ENCODE measurements around the gene NEU2. TPM values are rescaled to one million over a fixed set of nuclear protein-coding genes. Genes with fewer than 3 reads are reported as not detected.
"Not testable (repeated sequence)": the region's sequence is repeated elsewhere in the genome, so short reads cannot be mapped to it uniquely, and the experiment has no call there.

Gene NEU2
- total and polyA plus RNA-seq, 2 of the 13 experiments (the other 11 are each of a cell fraction or from before 2014, with no cell fraction given) = not detected

GRCh38 chr2:233015019-233015645, 17.3 kb upstream of the NEU2 start (continued):
- no peak for TF ChIP-seq HDAC6 (IDR thresholded peaks at IDR 0.05; ENCODE audit: low read depth, low read length)

- Histone ChIP-seq H3K36me3 (replicated peaks in 1 of 2; ENCODE audit: control insufficient read depth in 1 of 2, insufficient read depth in 2 of 2, low read length in 2 of 2) (no peaks in the 10 kb centered on the region), H3K4me2 (ENCODE audit: low read depth, low read length) (no peak overlapping the region), H3K27ac (ENCODE audit: extremely low read length, insufficient read depth, low read length) (no peak overlapping the region), H4K20me1 (ENCODE audit: insufficient read depth, low read length) (no peaks in the 10 kb centered on the region), H3K4me3 (replicated peaks in 1 of 3; ENCODE audit: insufficient read depth in 1 of 3, low read depth in 2 of 3, low read length in 3 of 3) (no peak overlapping the region), H2AFZ (ENCODE audit: low read length) (no peak overlapping the region), H3K27me3 (ENCODE audit: control insufficient read depth in 1 of 2, insufficient read depth in 2 of 2, low read length in 2 of 2) (no peaks in the 10 kb centered on the region; a peak in 1 of 5 replicates), H3K9ac (ENCODE audit: insufficient read depth, low read depth, low read length) (no peak overlapping the region), H3K9me3 (ENCODE audit: low read length) (no peaks in the 10 kb centered on the region), H3K4me1 (ENCODE audit: insufficient read depth, low read length) (peaks cover 11% of the 10 kb centered on the region), H3K79me2 (ENCODE audit: insufficient read depth, low read length) (peaks cover under 1% of the 10 kb centered on the region)
- BruUV-seq (replicated peaks) = no TSS peak
- DNase-seq (ENCODE audit: low spot score) = no peak
- WGBS (ENCODE audit: low lambda C conversion rate) = 35% methylated on average over 1 of the region's 1 CpG
- ChIA-PET CTCF (ENCODE audit: low intra/inter-chr PET ratio, low total read pairs) (no interaction called here), POLR2A (interaction anchor here (0.9 kb wide), 1 partner anchor 161 kb away, joined by 4 read pairs; no protein-coding TSS in a partner anchor)
- in situ Hi-C loops (cut with HindIII; ENCODE audit: extremely low pct_ligation_motif_present, low pct_unique_long_range_greater_than_20kb) = no loop called here
- no peak for FAIRE-seq
- intact Hi-C loops (cut with micrococcal nuclease; ENCODE audit: unreplicated experiment) = no loop called here
- no peak for ATAC-seq
- no peak for TF ChIP-seq IRF2 (CRISPR knock-in tag; IDR thresholded peaks at IDR 0.05)
- TF ChIP-seq YEATS4 (CRISPR knock-in tag; IDR thresholded peaks at IDR 0.05; ENCODE audit: borderline replicate concordance) = no peak
- peak; percentile 80 for TF ChIP-seq ZNF12 (CRISPR knock-in tag; IDR thresholded peaks at IDR 0.05)
- TF ChIP-seq SMARCC2 (IDR thresholded peaks at IDR 0.05) = no peak
These were observed 14.5 kb upstream of the NEU2 start for GRCh38 chr2:233017947-233018346.

- in situ Hi-C loops (cut with HindIII; ENCODE audit: extremely low pct_ligation_motif_present, low pct_unique_long_range_greater_than_20kb) = loop anchor here (10.0 kb wide), 1 partner anchor 165 kb away; no protein-coding TSS in a partner anchor
- 83% methylated on average over 4 of the region's 4 CpGs for WGBS (ENCODE audit: low lambda C conversion rate)
- BruUV-seq (replicated peaks); ATAC-seq; H4K20me1 ChIP-seq (ENCODE audit: insufficient read depth, low read length); intact Hi-C loops (cut with micrococcal nuclease; ENCODE audit: unreplicated experiment); H3K79me2 ChIP-seq (ENCODE audit: insufficient read depth, low read length); POLR2A ChIA-PET; H3K36me3 ChIP-seq (replicated peaks in 1 of 2; ENCODE audit: control insufficient read depth in 1 of 2, insufficient read depth in 2 of 2, low read length in 2 of 2); H2AFZ ChIP-seq (ENCODE audit: low read length); H3K27me3 ChIP-seq (ENCODE audit: control insufficient read depth in 1 of 2, insufficient read depth in 2 of 2, low read length in 2 of 2); H3K4me3 ChIP-seq (replicated peaks in 1 of 3; ENCODE audit: insufficient read depth in 1 of 3, low read depth in 2 of 3, low read length in 3 of 3); H3K4me2 ChIP-seq (ENCODE audit: low read depth, low read length); H3K9me3 ChIP-seq (ENCODE audit: low read length); H3K4me1 ChIP-seq (ENCODE audit: insufficient read depth, low read length); DNase-seq (ENCODE audit: low spot score); H3K27ac ChIP-seq (ENCODE audit: extremely low read length, insufficient read depth, low read length); H3K9ac ChIP-seq (ENCODE audit: insufficient read depth, low read depth, low read length); FAIRE-seq; CTCF ChIA-PET (ENCODE audit: low intra/inter-chr PET ratio, low total read pairs): not testable (repeated sequence)
These were observed 12.9 kb upstream of the NEU2 start for GRCh38 chr2:233019610-233020009.

Measured in HepG2 (cell line).